Naive B cell (primary cell): Measurements from ENCODE around the gene RAPGEF1. TPM values are rescaled to one million over a fixed set of nuclear protein-coding genes. Genes with fewer than 3 reads are reported as not detected.
"Not testable (repeated sequence)": the region's sequence is repeated elsewhere in the genome, so short reads cannot be mapped to it uniquely, and the experiment has no call there.

ENCODE experiments used
- ATAC-seq, 2 donors: fragments of 150-1000 bp; cut with Tn5 transposase; 2 replicates each; pipeline ENCODE4 v1.10.0; 2021; ENCODE audit warnings: low read depth in 2 of 2, mild to moderate bottlenecking in 2 of 2, moderate library complexity in 2 of 2
- DNase-seq: peaks from one replicate; pipeline ENCODE4 v3.0.0; 2022
- H3K27ac Mint-ChIP-seq, 6 donors: one replicate each; pipeline ENCODE4 v1.8.0; 2020 to 2022; ENCODE audit warnings: mild to moderate bottlenecking in 6 of 6, mixed read lengths in 6 of 6, moderate library complexity in 5 of 6, inconsistent platforms in 2 of 6
- H3K27me3 Mint-ChIP-seq, 3 donors: one replicate each; pipeline ENCODE4 v1.8.0; 2021 to 2022; ENCODE audit warnings: mixed read lengths in 3 of 3, mild to moderate bottlenecking in 1 of 3
- H3K36me3 Mint-ChIP-seq, 2 donors: one replicate each; pipeline ENCODE4 v1.8.0; 2020 to 2022; ENCODE audit warnings: mixed read lengths in 2 of 2, inconsistent platforms in 1 of 2, mild to moderate bottlenecking in 1 of 2
- H3K4me1 Mint-ChIP-seq, 3 donors: one replicate each; pipeline ENCODE4 v1.8.0; 2020 to 2022; ENCODE audit warnings: mixed read lengths in 3 of 3, inconsistent platforms in 1 of 3, mild to moderate bottlenecking in 1 of 3, moderate library complexity in 1 of 3
- H3K4me3 Mint-ChIP-seq, 8 donors: one replicate each; pipeline ENCODE4 v1.8.0; 2020 to 2022; ENCODE audit warnings: mild to moderate bottlenecking in 8 of 8, mixed read lengths in 8 of 8, moderate library complexity in 8 of 8, inconsistent platforms in 2 of 8
- H3K9me3 Mint-ChIP-seq, 7 donors: one replicate each; pipeline ENCODE4 v1.8.0; 2020 to 2022; ENCODE audit warnings: mixed read lengths in 7 of 7, mild to moderate bottlenecking in 5 of 7, inconsistent platforms in 2 of 7, moderate library complexity in 1 of 7
- polyA plus RNA-seq, 6 donors: library from polyadenylated mRNA; unstranded; fragments of 300-500 nt; fragmentation: Illumina TruSeq; gene quantifications; one replicate each; pipeline ENCODE4 v1.2.3, GENCODE V29; 2021; ENCODE audit warnings: low read depth in 6 of 6

The RAPGEF1 gene
- polyA plus RNA-seq, 6 donors from 2014 or later: 3.4 to 21.1 (median 7.9) TPM

- Mint-ChIP-seq H3K4me1 (peaks cover 92 to 95% (median 94%) of the 10 kb centered on the region in 3 donors), H3K4me3 (peak overlapping the region in 3 of 8 donors; percentile 10 to 62 (median 29)), H3K36me3 (peaks cover 0 to 14% of the 10 kb centered on the region in 2 donors), H3K27me3 (no peaks in the 10 kb centered on the region), H3K27ac (peak overlapping the region in 4 of 6 donors; percentile 2 to 87 (median 82)), H3K9me3 (peaks cover 0 to 1% (median 0%) of the 10 kb centered on the region in 7 donors)
- DNase-seq (no peak), ATAC-seq (no peak)
These were observed 42.8 kb downstream of the RAPGEF1 start for GRCh38 chr9:131697097-131697496.

DNA sequence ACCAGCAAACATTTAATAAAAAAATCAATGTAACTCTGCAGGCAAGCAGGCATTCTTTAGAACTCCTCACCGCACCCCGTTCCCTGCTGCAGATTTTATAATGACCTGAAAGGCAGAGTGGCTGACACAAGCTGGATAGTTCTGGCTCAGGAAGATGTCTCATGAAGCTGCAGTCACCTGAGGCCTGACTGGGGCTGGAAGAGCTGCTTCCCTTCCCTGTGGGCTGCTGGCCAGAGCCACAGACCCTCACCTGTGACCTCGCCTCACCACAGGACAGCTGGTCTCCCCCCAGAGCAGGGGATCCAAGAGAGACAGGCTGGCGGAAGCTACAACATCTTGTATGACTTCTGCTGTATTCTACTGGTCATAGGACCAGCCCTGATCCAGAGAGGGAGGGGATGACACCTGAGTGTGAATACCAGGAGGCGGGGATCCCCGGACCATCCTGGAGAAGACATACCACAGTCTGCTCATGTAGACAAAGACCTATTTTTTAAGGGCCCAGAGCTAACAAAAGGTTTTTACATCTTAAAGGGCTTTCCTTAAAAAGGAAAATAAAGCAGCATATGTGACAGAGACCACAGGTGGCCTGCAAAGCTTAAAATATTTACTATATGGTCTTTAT lies 43.9 kb downstream of the RAPGEF1 start:
- peaks cover 0 to 1% (median 0%) of the 10 kb centered on the region in 7 donors for H3K9me3 Mint-ChIP-seq
- H3K27me3 Mint-ChIP-seq: no peaks in the 10 kb centered on the region
- DNase-seq: no peak
- peak overlapping the region; percentile 68 to 90 (median 80) for H3K27ac Mint-ChIP-seq
- peaks cover 91 to 95% (median 94%) of the 10 kb centered on the region in 3 donors for H3K4me1 Mint-ChIP-seq
- H3K4me3 Mint-ChIP-seq: no peak overlapping the region
- no peak for ATAC-seq
- peaks cover 0 to 14% of the 10 kb centered on the region in 2 donors for H3K36me3 Mint-ChIP-seq

- Mint-ChIP-seq H3K4me3 (no peak overlapping the region), H3K27ac (peak overlapping the region in 5 of 6 donors; percentile 68 to 90 (median 86)), H3K36me3 (peaks cover 0 to 11% of the 10 kb centered on the region in 2 donors), H3K9me3 (peaks cover 0 to 1% (median 0%) of the 10 kb centered on the region in 7 donors), H3K4me1 (peaks cover 90 to 97% (median 94%) of the 10 kb centered on the region in 3 donors), H3K27me3 (no peaks in the 10 kb centered on the region)
- ATAC-seq (no peak), DNase-seq (no peak)
These were observed 44.5 kb downstream of the RAPGEF1 start for GRCh38 chr9:131695366-131695765.

DNA sequence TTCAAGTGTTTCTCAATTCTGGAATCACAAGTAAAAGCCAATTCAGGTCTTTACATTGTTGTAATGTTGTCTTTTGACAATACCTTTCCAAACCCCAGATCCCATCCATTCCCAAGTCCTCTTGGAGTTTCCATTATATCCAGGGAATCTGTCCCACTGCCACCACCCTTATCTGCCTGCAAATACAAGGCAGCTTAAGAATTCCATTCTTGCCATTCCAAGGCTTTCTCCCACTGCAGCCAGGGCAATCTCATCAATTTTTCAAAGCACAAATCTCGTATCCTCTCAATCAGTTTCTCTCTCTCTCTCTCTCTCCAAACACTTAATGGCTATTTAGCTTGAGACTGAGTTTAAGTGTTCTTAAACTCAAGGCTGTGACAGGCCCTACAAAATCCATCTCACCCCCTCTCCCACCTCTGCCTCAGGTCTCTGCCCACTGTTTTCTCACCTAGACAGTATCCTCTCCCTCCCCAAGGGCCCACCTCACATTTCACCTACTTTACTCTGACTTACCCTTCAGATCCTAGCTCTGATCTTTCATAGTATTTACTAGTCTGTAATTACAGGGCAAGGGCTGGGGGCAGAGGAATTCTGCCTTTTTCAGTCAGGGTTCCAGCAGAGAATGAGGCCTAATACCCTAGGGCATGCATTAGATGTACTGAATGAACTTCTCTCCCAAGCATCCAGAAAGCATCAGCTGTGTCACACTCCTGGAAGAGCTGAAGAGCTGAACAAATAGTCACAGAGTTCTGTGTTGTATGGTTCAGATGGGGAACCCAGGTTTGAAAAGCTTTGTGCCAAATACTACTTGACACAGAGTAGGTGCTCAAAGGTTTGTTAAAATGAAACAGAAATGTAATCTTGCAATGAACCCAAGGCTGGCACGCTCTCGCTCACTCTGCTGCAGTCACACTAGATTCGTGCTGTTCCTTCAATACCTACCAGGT lies 46.0 kb downstream of the RAPGEF1 start:
- Mint-ChIP-seq H3K36me3 (no peaks in the 10 kb centered on the region), H3K27ac (peak overlapping the region in 4 of 6 donors; percentile 3 to 91 (median 47)), H3K4me1 (peaks cover 85 to 94% (median 93%) of the 10 kb centered on the region in 3 donors), H3K4me3 (peak overlapping the region in 2 of 8 donors; percentile 16 to 35), H3K27me3 (no peaks in the 10 kb centered on the region), H3K9me3 (peaks cover 0 to 1% (median 0%) of the 10 kb centered on the region in 7 donors)
- DNase-seq (no peak), ATAC-seq (no peak)

DNA sequence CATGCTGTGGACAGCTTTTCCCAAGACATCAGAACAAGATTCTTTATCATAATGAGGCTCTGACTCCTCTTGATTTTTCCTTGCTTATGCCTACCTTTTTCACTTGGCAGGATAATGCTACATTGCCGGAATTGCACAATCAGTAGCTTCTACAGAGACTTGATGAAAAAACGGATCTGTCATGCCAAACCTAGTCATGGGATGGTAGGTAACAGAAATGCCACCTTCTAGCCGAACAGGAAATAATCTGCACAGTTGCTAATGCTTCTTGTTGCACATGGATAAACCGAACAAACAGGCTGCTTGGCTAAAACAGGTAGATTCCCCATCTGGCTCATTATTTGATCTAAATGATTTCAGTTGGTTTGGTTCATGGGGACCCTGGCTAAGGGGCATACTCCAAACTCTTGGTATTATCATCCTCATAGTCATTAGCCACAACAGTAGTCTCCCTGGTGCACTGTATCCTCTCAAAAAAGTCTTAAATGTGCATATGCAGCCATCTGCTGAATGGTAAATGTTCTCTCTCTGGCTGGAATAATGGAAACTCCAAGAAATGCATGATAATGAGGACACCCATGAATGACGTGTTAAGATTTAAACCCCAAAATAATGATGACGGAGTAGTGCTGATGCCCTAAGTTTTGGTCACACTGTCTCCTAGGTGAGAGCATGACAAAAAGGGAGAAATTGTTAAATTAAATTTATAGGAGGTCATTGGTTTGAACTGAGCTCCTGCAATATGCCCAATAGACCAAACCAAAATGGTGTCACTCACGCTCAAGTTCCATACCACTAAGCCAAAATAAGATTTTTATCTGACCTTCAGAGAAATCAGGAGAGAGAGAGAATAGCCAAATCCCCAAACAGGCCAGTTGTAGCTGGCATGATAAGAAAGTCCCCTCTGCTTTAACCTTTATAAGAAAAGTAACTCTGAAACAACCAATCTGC lies 47.0 kb downstream of the RAPGEF1 start:
- no peak for ATAC-seq
- peak overlapping the region in 2 of 8 donors; percentile 32 to 35 for H3K4me3 Mint-ChIP-seq
- no peaks in the 10 kb centered on the region for H3K36me3 Mint-ChIP-seq
- DNase-seq: no peak
- H3K27ac Mint-ChIP-seq: peak overlapping the region in 2 of 6 donors; percentile 38 to 46
- H3K27me3 Mint-ChIP-seq: no peaks in the 10 kb centered on the region
- peaks cover 81 to 94% (median 92%) of the 10 kb centered on the region in 3 donors for H3K4me1 Mint-ChIP-seq
- peaks cover 0 to 1% (median 0%) of the 10 kb centered on the region in 7 donors for H3K9me3 Mint-ChIP-seq

- Mint-ChIP-seq H3K4me1 (peaks cover 81 to 94% (median 92%) of the 10 kb centered on the region in 3 donors), H3K27ac (peak overlapping the region in 4 of 6 donors; percentile 3 to 89 (median 62)), H3K36me3 (no peaks in the 10 kb centered on the region)
These were observed 47.8 kb downstream of the RAPGEF1 start for GRCh38 chr9:131691969-131692611.

DNA sequence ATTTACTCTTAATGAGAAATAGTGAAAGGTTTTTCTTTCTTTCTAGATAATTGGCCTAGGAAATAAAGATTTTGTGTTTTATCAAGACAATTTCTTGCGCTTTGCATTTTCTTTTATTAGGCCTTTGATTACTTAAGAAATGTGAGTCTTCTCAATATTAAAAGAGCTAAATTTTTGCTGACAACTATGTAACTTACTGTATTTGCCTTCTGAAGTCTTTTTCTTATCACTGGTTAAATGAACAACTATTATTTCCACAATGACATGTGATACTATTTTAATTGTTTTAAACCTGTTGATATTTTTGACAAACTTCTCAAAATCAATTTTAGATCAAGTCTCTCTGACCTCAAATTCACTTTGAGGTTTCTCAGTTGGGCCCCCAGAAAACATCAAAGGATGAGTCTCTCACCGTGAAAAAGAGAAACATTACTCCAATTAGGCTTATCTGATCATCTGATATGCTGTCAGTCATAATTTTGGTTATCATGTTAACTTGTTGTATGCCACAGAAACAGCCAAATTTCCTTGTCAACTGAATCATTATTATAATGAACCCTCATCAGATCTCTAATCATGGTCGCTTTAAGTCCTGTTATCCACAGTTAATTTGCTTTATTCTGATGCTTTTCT lies 48.8 kb downstream of the RAPGEF1 start:
- peaks cover 79 to 92% (median 92%) of the 10 kb centered on the region in 3 donors for H3K4me1 Mint-ChIP-seq
- peaks cover 0 to 1% (median 0%) of the 10 kb centered on the region in 7 donors for H3K9me3 Mint-ChIP-seq
- DNase-seq (no peak), ATAC-seq (no peak)
- H3K36me3 Mint-ChIP-seq: no peaks in the 10 kb centered on the region
- peak overlapping the region in 3 of 8 donors; percentile 12 to 49 (median 44) for H3K4me3 Mint-ChIP-seq
- H3K27ac Mint-ChIP-seq: peak overlapping the region in 5 of 6 donors; percentile 25 to 89 (median 66)
- H3K27me3 Mint-ChIP-seq: no peaks in the 10 kb centered on the region

More at GRCh38 chr9:131691969-131692611, 47.8 kb downstream of the RAPGEF1 start:
- Mint-ChIP-seq H3K9me3 (peaks cover 0 to 1% (median 0%) of the 10 kb centered on the region in 7 donors), H3K4me3 (peak overlapping the region in 2 of 8 donors; percentile 24 to 32), H3K27me3 (no peaks in the 10 kb centered on the region)
- ATAC-seq: no peak
- no peak for DNase-seq

DNA sequence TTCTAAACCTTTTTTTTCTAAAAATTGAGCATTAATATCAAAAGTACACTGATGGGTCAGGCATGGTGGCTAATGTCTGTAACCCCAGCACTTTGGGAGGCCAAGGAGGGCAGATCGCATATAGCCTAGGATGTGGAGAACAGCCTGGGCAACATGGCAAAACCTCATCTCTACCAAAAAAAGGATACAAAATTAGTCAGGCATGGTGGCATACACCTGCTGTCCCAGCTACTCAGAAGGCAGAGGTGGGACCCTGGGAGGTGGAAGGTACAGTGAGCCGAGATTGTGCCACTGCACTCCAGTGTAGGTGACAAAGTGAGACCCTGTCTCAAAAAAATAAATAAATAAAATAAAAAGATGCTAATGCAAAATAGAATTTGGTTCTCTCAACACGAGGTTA lies 49.4 kb downstream of the RAPGEF1 start:
- Mint-ChIP-seq H3K9me3 (peaks cover 0 to 1% (median 0%) of the 10 kb centered on the region in 7 donors), H3K36me3 (no peaks in the 10 kb centered on the region), H3K27me3 (no peaks in the 10 kb centered on the region), H3K4me1 (peaks cover 78 to 92% (median 92%) of the 10 kb centered on the region in 3 donors), H3K4me3 (peak overlapping the region in 7 of 8 donors; percentile 21 to 84 (median 44)), H3K27ac (peak overlapping the region; percentile 60 to 91 (median 90))
- ATAC-seq (peak in 1 of 2 donors; percentile 30), DNase-seq (no peak)

DNA sequence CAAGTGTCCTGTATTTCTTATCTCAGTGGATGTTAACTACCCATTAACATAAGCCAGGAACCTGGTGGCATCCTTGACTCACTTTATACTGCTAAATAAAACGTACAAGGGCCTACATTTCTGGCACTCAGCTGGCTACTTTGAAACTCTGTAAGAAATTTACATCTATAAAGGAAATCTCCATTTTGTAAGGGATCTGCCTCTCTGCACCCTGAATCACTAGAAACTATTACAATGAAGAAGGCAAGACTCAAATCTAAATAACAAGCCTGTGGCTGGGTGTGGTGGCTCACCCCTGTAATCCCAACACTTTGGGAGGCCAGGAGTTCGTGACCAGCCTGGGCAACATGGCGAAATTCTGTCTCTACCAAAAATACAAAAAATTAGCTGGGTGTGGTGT lies 51.5 kb downstream of the RAPGEF1 start:
- ATAC-seq (no peak), DNase-seq (no peak)
- Mint-ChIP-seq H3K27me3 (no peaks in the 10 kb centered on the region), H3K4me1 (peaks cover 67 to 90% (median 89%) of the 10 kb centered on the region in 3 donors), H3K27ac (peak overlapping the region in 3 of 6 donors; percentile 20 to 74 (median 57)), H3K9me3 (no peaks in the 10 kb centered on the region), H3K4me3 (no peak overlapping the region), H3K36me3 (no peaks in the 10 kb centered on the region)

DNA sequence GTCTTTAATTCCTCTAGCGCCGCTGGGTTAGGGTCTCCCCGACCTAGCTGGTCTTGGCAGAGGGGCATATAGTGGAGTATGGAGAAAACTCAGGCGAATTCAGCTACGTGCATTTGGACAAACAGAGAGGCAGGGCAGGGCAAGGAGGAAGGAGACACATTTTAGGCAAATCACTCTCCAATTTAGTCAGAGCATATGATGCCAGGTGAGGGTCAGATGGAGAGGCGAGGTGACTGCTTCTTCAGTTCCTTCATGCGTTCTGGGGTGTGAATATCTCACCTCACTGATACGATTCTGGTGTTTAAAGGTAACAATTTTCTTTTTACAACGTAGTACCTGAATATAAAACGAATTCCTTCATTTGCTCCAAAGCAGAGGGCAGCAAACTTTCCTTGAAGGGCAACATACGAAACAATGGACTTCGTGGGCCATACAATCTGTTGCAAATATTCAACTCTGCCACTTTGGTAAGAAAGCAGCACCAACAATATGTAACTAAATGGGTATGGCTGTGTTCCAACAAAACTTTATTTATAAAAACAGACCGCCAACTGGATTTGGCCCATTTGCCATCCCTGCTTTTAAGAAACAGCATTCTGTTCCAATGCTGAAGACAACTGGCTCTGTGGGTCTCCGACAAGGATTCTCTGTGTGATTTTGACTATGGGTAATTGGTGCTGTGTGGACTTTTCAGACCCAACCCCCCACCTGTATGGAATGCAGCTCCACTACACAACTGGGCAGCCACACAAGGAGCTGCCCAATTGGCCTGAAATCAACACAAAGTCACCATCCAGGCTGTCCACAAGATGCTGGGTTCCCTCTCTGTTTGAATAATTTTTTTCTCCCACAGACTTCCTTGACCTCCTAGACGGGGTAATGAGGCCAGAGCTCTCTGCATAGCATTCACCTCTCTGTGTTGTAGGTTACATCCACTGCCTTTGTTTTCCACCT lies 53.8 kb downstream of the RAPGEF1 start:
- Mint-ChIP-seq H3K4me1 (peaks cover 60 to 89% (median 87%) of the 10 kb centered on the region in 3 donors), H3K36me3 (no peaks in the 10 kb centered on the region), H3K27me3 (no peaks in the 10 kb centered on the region), H3K4me3 (peak overlapping the region in 3 of 8 donors; percentile 30 to 42 (median 31)), H3K27ac (peak overlapping the region in 5 of 6 donors; percentile 21 to 92 (median 85)), H3K9me3 (no peaks in the 10 kb centered on the region)
- DNase-seq (no peak), ATAC-seq (peak in 1 of 2 donors; percentile 75)

GRCh38 chr9:131683094-131683493 lies 56.8 kb downstream of the RAPGEF1 start:
- H3K36me3 Mint-ChIP-seq, H3K9me3 Mint-ChIP-seq, DNase-seq, ATAC-seq, H3K27me3 Mint-ChIP-seq, H3K4me3 Mint-ChIP-seq: not testable (repeated sequence)
- peaks cover 69 to 93% (median 89%) of the 10 kb centered on the region in 3 donors for H3K4me1 Mint-ChIP-seq
- H3K27ac Mint-ChIP-seq: peak overlapping the region in 3 of 6 donors; percentile 26 to 98 (median 67)
